ENCODE data around the gene COBL.

DNA sequence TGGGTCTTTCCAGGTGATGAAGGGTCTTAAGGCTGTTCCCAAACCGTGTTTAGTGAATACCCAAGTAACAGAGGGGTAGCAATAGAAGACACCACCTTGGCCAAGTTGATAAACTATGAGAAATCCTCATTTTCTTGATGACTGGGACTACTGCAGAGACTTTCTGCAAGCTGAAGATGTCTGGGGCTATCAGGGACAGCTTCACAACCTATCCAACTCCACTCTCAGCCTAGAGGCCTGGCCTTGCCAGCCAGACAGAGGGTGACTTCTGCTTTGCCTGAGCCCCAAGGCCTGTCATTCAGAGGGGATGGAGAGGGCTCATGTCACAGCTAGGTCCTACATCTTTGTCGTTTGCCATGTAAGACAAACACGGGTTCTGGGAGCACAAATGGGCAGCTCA is 278.0 kb downstream of the COBL start:
- TF ChIP-seq, protein P1, sequence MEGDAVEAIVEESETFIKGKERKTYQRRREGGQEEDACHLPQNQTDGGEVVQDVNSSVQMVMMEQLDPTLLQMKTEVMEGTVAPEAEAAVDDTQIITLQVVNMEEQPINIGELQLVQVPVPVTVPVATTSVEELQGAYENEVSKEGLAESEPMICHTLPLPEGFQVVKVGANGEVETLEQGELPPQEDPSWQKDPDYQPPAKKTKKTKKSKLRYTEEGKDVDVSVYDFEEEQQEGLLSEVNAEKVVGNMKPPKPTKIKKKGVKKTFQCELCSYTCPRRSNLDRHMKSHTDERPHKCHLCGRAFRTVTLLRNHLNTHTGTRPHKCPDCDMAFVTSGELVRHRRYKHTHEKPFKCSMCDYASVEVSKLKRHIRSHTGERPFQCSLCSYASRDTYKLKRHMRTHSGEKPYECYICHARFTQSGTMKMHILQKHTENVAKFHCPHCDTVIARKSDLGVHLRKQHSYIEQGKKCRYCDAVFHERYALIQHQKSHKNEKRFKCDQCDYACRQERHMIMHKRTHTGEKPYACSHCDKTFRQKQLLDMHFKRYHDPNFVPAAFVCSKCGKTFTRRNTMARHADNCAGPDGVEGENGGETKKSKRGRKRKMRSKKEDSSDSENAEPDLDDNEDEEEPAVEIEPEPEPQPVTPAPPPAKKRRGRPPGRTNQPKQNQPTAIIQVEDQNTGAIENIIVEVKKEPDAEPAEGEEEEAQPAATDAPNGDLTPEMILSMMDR (IDR thresholded peaks at IDR 0.05): no peak
- TF ChIP-seq POLR2A (IDR thresholded peaks at IDR 0.05): no peak
